ENCODE data around the gene PTPN6. TPM values are rescaled to one million over a fixed set of nuclear protein-coding genes. Genes with fewer than 3 reads are reported as not detected.

PTPN6 gene
- polyA plus RNA-seq, 1 donor from 2014 or later = not detected

- TF ChIP-seq TAF1 (IDR thresholded peaks at IDR 0.05; ENCODE audit: low read depth) (no peak), CTCF (IDR thresholded peaks at IDR 0.05; ENCODE audit: poor library complexity, severe bottlenecking) (no peak), MXI1 (conservative IDR thresholded peaks at IDR 0.05; ENCODE audit: poor library complexity, severe bottlenecking) (no peak), EP300 (conservative IDR thresholded peaks at IDR 0.05; ENCODE audit: poor library complexity, severe bottlenecking) (no peak), POLR2AphosphoS5 (IDR thresholded peaks at IDR 0.05) (no peak), REST (IDR thresholded peaks at IDR 0.05; ENCODE audit: borderline replicate concordance) (no peak), SMC3 (conservative IDR thresholded peaks at IDR 0.05; ENCODE audit: poor library complexity) (no peak), RAD21 (conservative IDR thresholded peaks at IDR 0.05) (no peak), EZH2 (IDR thresholded peaks at IDR 0.05; ENCODE audit: borderline replicate concordance, insufficient read depth, low read length, poor library complexity, severe bottlenecking) (no peak)
- no peak overlapping the region for H3K4me2 ChIP-seq (ENCODE audit: low read length)
- no peak overlapping the region for H3K27ac ChIP-seq (ENCODE audit: low read length)
- no peaks in the 10 kb centered on the region for H3K27me3 ChIP-seq (ENCODE audit: insufficient read depth, low read depth, low read length)
- H3K9me2 ChIP-seq (ENCODE audit: insufficient read depth, low read length) = no peaks in the 10 kb centered on the region
- H3K4me3 ChIP-seq (ENCODE audit: low read length) = no peak overlapping the region
- H4K20me1 ChIP-seq (ENCODE audit: insufficient read depth) = no peaks in the 10 kb centered on the region
- H3K9ac ChIP-seq (ENCODE audit: low read length) = no peak overlapping the region
- H3K36me3 ChIP-seq (ENCODE audit: insufficient read depth, low read length) = peaks cover 8% of the 10 kb centered on the region
- H3K79me2 ChIP-seq (replicated peaks; ENCODE audit: insufficient read depth, low read length) = no peaks in the 10 kb centered on the region
- H3F3A ChIP-seq (ENCODE audit: insufficient read depth, low read length, poor library complexity, severe bottlenecking) = no peaks in the 10 kb centered on the region
- no peak overlapping the region for H2AFZ ChIP-seq (ENCODE audit: low read depth, low read length)
- H3K9me3 ChIP-seq (ENCODE audit: low read length) = no peaks in the 10 kb centered on the region
Observed at GRCh38 chr12:6979021-6979420, 27.9 kb downstream of the PTPN6 start.

- Histone ChIP-seq H3K9me2 (ENCODE audit: insufficient read depth, low read length) (no peaks in the 10 kb centered on the region), H3F3A (ENCODE audit: insufficient read depth, low read length, poor library complexity, severe bottlenecking) (no peaks in the 10 kb centered on the region), H3K4me2 (ENCODE audit: low read length) (no peak overlapping the region), H3K4me3 (ENCODE audit: low read length) (no peak overlapping the region), H3K9ac (ENCODE audit: low read length) (no peak overlapping the region), H3K27me3 (ENCODE audit: insufficient read depth, low read depth, low read length) (no peaks in the 10 kb centered on the region), H3K36me3 (ENCODE audit: insufficient read depth, low read length) (peaks cover 8% of the 10 kb centered on the region), H3K79me2 (replicated peaks; ENCODE audit: insufficient read depth, low read length) (no peaks in the 10 kb centered on the region), H3K9me3 (ENCODE audit: low read length) (no peaks in the 10 kb centered on the region), H4K20me1 (ENCODE audit: insufficient read depth) (no peaks in the 10 kb centered on the region), H2AFZ (ENCODE audit: low read depth, low read length) (no peak overlapping the region), H3K27ac (ENCODE audit: low read length) (no peak overlapping the region)
- TF ChIP-seq CTCF (IDR thresholded peaks at IDR 0.05; ENCODE audit: poor library complexity, severe bottlenecking) (no peak), EZH2 (IDR thresholded peaks at IDR 0.05; ENCODE audit: borderline replicate concordance, insufficient read depth, low read length, poor library complexity, severe bottlenecking) (no peak), RAD21 (conservative IDR thresholded peaks at IDR 0.05) (no peak), POLR2AphosphoS5 (IDR thresholded peaks at IDR 0.05) (no peak), TAF1 (IDR thresholded peaks at IDR 0.05; ENCODE audit: low read depth) (no peak), MXI1 (conservative IDR thresholded peaks at IDR 0.05; ENCODE audit: poor library complexity, severe bottlenecking) (no peak), SMC3 (conservative IDR thresholded peaks at IDR 0.05; ENCODE audit: poor library complexity) (no peak), REST (IDR thresholded peaks at IDR 0.05; ENCODE audit: borderline replicate concordance) (no peak), EP300 (conservative IDR thresholded peaks at IDR 0.05; ENCODE audit: poor library complexity, severe bottlenecking) (no peak)
Observed at GRCh38 chr12:6979453-6979852, 28.3 kb downstream of the PTPN6 start.
